ENCODE measurements around the gene ANGPTL2.

ANGPTL2 gene

GRCh38 chr9:127166651-127167524 lies 44.5 kb upstream of the ANGPTL2 start:
- no peaks in the 10 kb centered on the region for H3K9me3 ChIP-seq (ENCODE audit: insufficient read depth, low read length)
- 0 out of 2 replicates have a peak overlapping the region, but pooled peaks have one; percentile 28 for H2AFZ ChIP-seq (ENCODE audit: low read depth, low read length)
- H3K27ac ChIP-seq (ENCODE audit: low read length), result peak overlapping the region; percentile 43
- no peak for TF ChIP-seq EZH2phosphoT487 (IDR thresholded peaks at IDR 0.05; ENCODE audit: low read depth)
- peak overlapping the region; percentile 40 for H3K4me3 ChIP-seq (ENCODE audit: low read length)
- no peaks in the 10 kb centered on the region for H3K79me2 ChIP-seq (ENCODE audit: low read length)
- peaks cover 49% of the 10 kb centered on the region for H3K4me1 ChIP-seq (ENCODE audit: low read length)
- peak overlapping the region; percentile 66 for H3K4me2 ChIP-seq (ENCODE audit: low read length)
- peaks cover 5% of the 10 kb centered on the region; the same call in 1 of the 2 replicates for H3K27me3 ChIP-seq (ENCODE audit: low read depth, low read length)
- H4K20me1 ChIP-seq (ENCODE audit: insufficient read depth, low read length), result no peaks in the 10 kb centered on the region
- peak overlapping the region; percentile 25; the same call in 1 of the 2 replicates for H3K9ac ChIP-seq (ENCODE audit: low read length)
- H3K36me3 ChIP-seq (replicated peaks; ENCODE audit: low read depth, low read length), result no peaks in the 10 kb centered on the region

DNA sequence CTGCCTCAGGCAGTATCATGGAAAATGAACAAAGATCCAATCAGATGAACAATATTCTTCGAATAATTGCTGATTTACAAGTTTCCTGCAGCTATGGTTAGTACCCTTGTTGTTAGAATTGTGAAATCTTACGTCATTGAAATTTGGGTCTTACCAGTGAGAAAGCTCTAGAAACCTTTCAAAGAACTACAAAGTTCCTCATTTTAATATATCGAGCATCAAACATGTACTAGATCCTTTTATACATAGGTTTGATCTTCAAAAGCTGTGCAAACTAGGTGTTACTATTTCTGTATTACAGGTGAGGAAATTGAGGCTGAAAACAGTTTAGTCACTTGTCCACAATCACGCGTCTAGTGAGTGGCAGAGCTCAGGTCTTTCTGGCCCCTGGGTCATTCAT lies 43.7 kb upstream of the ANGPTL2 start:
- Histone ChIP-seq H2AFZ (ENCODE audit: low read depth, low read length) (no peak overlapping the region), H3K36me3 (replicated peaks; ENCODE audit: low read depth, low read length) (no peaks in the 10 kb centered on the region), H3K9me3 (ENCODE audit: insufficient read depth, low read length) (no peaks in the 10 kb centered on the region), H3K27me3 (ENCODE audit: low read depth, low read length) (peaks cover 5% of the 10 kb centered on the region; the same call in 1 of the 2 replicates), H3K4me1 (ENCODE audit: low read length) (peaks cover 50% of the 10 kb centered on the region), H3K4me2 (ENCODE audit: low read length) (peak overlapping the region; percentile 66), H3K27ac (ENCODE audit: low read length) (peak overlapping the region; percentile 43), H3K4me3 (ENCODE audit: low read length) (peak overlapping the region; percentile 40), H4K20me1 (ENCODE audit: insufficient read depth, low read length) (no peaks in the 10 kb centered on the region), H3K9ac (ENCODE audit: low read length) (no peak overlapping the region), H3K79me2 (ENCODE audit: low read length) (no peaks in the 10 kb centered on the region)
- TF ChIP-seq EZH2phosphoT487 (IDR thresholded peaks at IDR 0.05; ENCODE audit: low read depth), result no peak
- TF ChIP-seq CTCF (IDR thresholded peaks at IDR 0.05; ENCODE audit: low read depth, low read length), result no peak

- Histone ChIP-seq H3K79me2 (ENCODE audit: low read length) (no peaks in the 10 kb centered on the region), H3K9me3 (ENCODE audit: insufficient read depth, low read length) (no peaks in the 10 kb centered on the region), H4K20me1 (ENCODE audit: insufficient read depth, low read length) (no peaks in the 10 kb centered on the region), H3K36me3 (replicated peaks; ENCODE audit: low read depth, low read length) (no peaks in the 10 kb centered on the region), H3K27ac (ENCODE audit: low read length) (no peak overlapping the region), H3K4me1 (ENCODE audit: low read length) (peaks cover 50% of the 10 kb centered on the region), H3K4me3 (ENCODE audit: low read length) (no peak overlapping the region), H3K4me2 (ENCODE audit: low read length) (no peak overlapping the region), H2AFZ (ENCODE audit: low read depth, low read length) (no peak overlapping the region), H3K27me3 (ENCODE audit: low read depth, low read length) (peaks cover 5% of the 10 kb centered on the region; the same call in 1 of the 2 replicates), H3K9ac (ENCODE audit: low read length) (no peak overlapping the region)
- TF ChIP-seq CTCF (IDR thresholded peaks at IDR 0.05; ENCODE audit: low read depth, low read length) (no peak), EZH2phosphoT487 (IDR thresholded peaks at IDR 0.05; ENCODE audit: low read depth) (no peak)
Measured at GRCh38 chr9:127165116-127165515, 42.7 kb upstream of the ANGPTL2 start.

GRCh38 chr9:127163409-127163808 lies 41.0 kb upstream of the ANGPTL2 start:
- H3K9ac ChIP-seq (ENCODE audit: low read length), result no peak overlapping the region
- no peak overlapping the region for H2AFZ ChIP-seq (ENCODE audit: low read depth, low read length)
- peaks cover 59% of the 10 kb centered on the region for H3K4me1 ChIP-seq (ENCODE audit: low read length)

More at GRCh38 chr9:127163409-127163808, 41.0 kb upstream of the ANGPTL2 start:
- H3K36me3 ChIP-seq (replicated peaks; ENCODE audit: low read depth, low read length), result no peaks in the 10 kb centered on the region
- TF ChIP-seq EZH2phosphoT487 (IDR thresholded peaks at IDR 0.05; ENCODE audit: low read depth), result no peak
- H3K4me3 ChIP-seq (ENCODE audit: low read length), result no peak overlapping the region
- no peaks in the 10 kb centered on the region for H3K9me3 ChIP-seq (ENCODE audit: insufficient read depth, low read length)
- no peak overlapping the region for H3K27ac ChIP-seq (ENCODE audit: low read length)
- H4K20me1 ChIP-seq (ENCODE audit: insufficient read depth, low read length), result no peaks in the 10 kb centered on the region
- peak overlapping the region; percentile 15; the same call in 1 of the 2 replicates for H3K4me2 ChIP-seq (ENCODE audit: low read length)
- no peaks in the 10 kb centered on the region for H3K79me2 ChIP-seq (ENCODE audit: low read length)
- peaks cover 5% of the 10 kb centered on the region; the same call in 1 of the 2 replicates for H3K27me3 ChIP-seq (ENCODE audit: low read depth, low read length)
